HEK293 (cell line): Measurements from ENCODE around the gene PLXND1.

Experiments used
- CTCF ChIA-PET: fragments of 350-600 bp; formaldehyde crosslinking; extraction: SDS; loops from one replicate; lab custom pipeline; 2021; ENCODE audit warnings: antibody characterized with exemption; lab: Yijun Ruan, JAX
- POLR2A ChIA-PET: fragments of 300-600 bp; formaldehyde crosslinking; extraction: SDS; loops from one replicate; lab custom pipeline; 2020; ENCODE audit warnings: antibody characterized with exemption, inconsistent platforms; lab: Yijun Ruan, JAX
- H3K27ac ChIP-seq: fragments of 200-500 bp; sonication (Bioruptor generic); 2 replicates; pipeline ENCODE4 v1.5.1; 2014; ENCODE audit warnings: low read depth, low read length, control low read depth, inconsistent platforms; ENCODE audit errors: extremely low read depth
- H3K36me3 ChIP-seq, 2 experiments: fragments of 200-500 bp in 1 of 2; sonication (Bioruptor generic) in 1 of 2; 1 replicate in 1 of 2; 2 replicates in 1 of 2; pipeline ENCODE4 v1.5.1; 2014 to 2017; ENCODE audit warnings: inconsistent platforms in 2 of 2, low read length in 2 of 2; ENCODE audit not compliant: control insufficient read depth in 2 of 2, insufficient read depth in 1 of 2
- H3K4me1 ChIP-seq: fragments of 200-500 bp; sonication (Bioruptor generic); 2 replicates; pipeline ENCODE4 v1.5.1; 2014; ENCODE audit warnings: mild to moderate bottlenecking, low read length, inconsistent platforms; ENCODE audit not compliant: control insufficient read depth, insufficient read depth
- H3K4me3 ChIP-seq: 2 replicates; pipeline ENCODE4 v1.5.1; 2011; ENCODE audit warnings: low read depth, mild to moderate bottlenecking, control low read depth, low read length, moderate library complexity
- H3K9me3 ChIP-seq: fragments of 200-500 bp; sonication (Bioruptor generic); 2 replicates; pipeline ENCODE4 v1.5.1; 2014; ENCODE audit warnings: low read depth, low read length, inconsistent platforms; ENCODE audit not compliant: control insufficient read depth, insufficient read depth
- GLI2 ChIP-seq: fragments of 450-650 bp; formaldehyde crosslinking; IDR thresholded peaks from 2 replicates; pipeline ENCODE4; 2017; ENCODE audit warnings: missing biosample characterization, missing genetic modification characterization, low read depth, borderline replicate concordance
- HOXD13 ChIP-seq: sonication (generic); formaldehyde crosslinking; IDR thresholded peaks from 2 replicates; pipeline ENCODE4 v1.8.0; 2022; ENCODE audit warnings: missing genetic modification reagents, borderline replicate concordance
- KLF10 ChIP-seq: fragments of 450-650 bp; IDR thresholded peaks from 2 replicates; pipeline ENCODE4 v1.5.1; 2018; ENCODE audit warnings: missing biosample characterization, mild to moderate bottlenecking, missing genetic modification characterization
- MZF1 ChIP-seq: fragments of 450-650 bp; formaldehyde crosslinking; IDR thresholded peaks from 2 replicates; pipeline ENCODE4 v1.5.1; 2017; ENCODE audit warnings: missing biosample characterization, missing genetic modification characterization, borderline replicate concordance
- ZBTB11 ChIP-seq: fragments of 450-650 bp; formaldehyde crosslinking; conservative IDR thresholded peaks from 2 replicates; pipeline ENCODE4 v1.5.1; 2016; ENCODE audit warnings: low read depth, missing biosample characterization, missing genetic modification characterization
- ZBTB6 ChIP-seq: fragments of 450-650 bp; formaldehyde crosslinking; IDR thresholded peaks from 2 replicates; pipeline ENCODE4 v1.5.1; 2017; ENCODE audit warnings: missing biosample characterization, missing genetic modification characterization
- ZFP69B ChIP-seq: fragments of 450-650 bp; formaldehyde crosslinking; IDR thresholded peaks from 2 replicates; pipeline ENCODE4 v1.5.1; 2016; ENCODE audit warnings: missing biosample characterization, missing genetic modification characterization
- ZNF148 ChIP-seq: fragments of 450-650 bp; formaldehyde crosslinking; IDR thresholded peaks from 2 replicates; pipeline ENCODE4 v1.5.0; 2017; ENCODE audit warnings: missing biosample characterization, missing genetic modification characterization, borderline replicate concordance
- ZNF16 ChIP-seq: fragments of 450-650 bp; formaldehyde crosslinking; IDR thresholded peaks from 2 replicates; pipeline ENCODE4 v1.5.1; 2016; ENCODE audit warnings: low read depth, missing biosample characterization, missing genetic modification characterization
- ZNF169 ChIP-seq: fragments of 450-650 bp; formaldehyde crosslinking; IDR thresholded peaks from 2 replicates; pipeline ENCODE4 v1.5.1; 2016; ENCODE audit warnings: missing biosample characterization, missing genetic modification characterization
- ZNF211 ChIP-seq: fragments of 450-650 bp; formaldehyde crosslinking; IDR thresholded peaks from 2 replicates; pipeline ENCODE4 v1.5.1; 2016; ENCODE audit warnings: low read depth, missing biosample characterization, missing genetic modification characterization
- ZNF26 ChIP-seq: fragments of 450-650 bp; formaldehyde crosslinking; IDR thresholded peaks from 2 replicates; pipeline ENCODE4 v1.5.1; 2016; ENCODE audit warnings: missing biosample characterization, missing genetic modification characterization
- ZNF398 ChIP-seq: fragments of 450-650 bp; formaldehyde crosslinking; IDR thresholded peaks from 2 replicates; pipeline ENCODE4 v1.5.1; 2017; ENCODE audit warnings: missing biosample characterization, missing genetic modification characterization
- ZNF571 ChIP-seq: fragments of 450-650 bp; formaldehyde crosslinking; IDR thresholded peaks from 2 replicates; pipeline ENCODE4 v1.5.0; 2017; ENCODE audit warnings: missing biosample characterization, missing genetic modification characterization
- ZNF600 ChIP-seq: fragments of 450-650 bp; formaldehyde crosslinking; IDR thresholded peaks from 2 replicates; pipeline ENCODE4 v1.5.1; 2016; ENCODE audit warnings: missing biosample characterization, missing genetic modification characterization
- ZNF610 ChIP-seq: fragments of 450-650 bp; formaldehyde crosslinking; IDR thresholded peaks from 2 replicates; pipeline ENCODE4 v1.5.1; 2016; ENCODE audit warnings: missing biosample characterization, missing genetic modification characterization, borderline replicate concordance
- ZNF624 ChIP-seq: fragments of 450-650 bp; formaldehyde crosslinking; IDR thresholded peaks from 2 replicates; pipeline ENCODE4 v1.5.1; 2017; ENCODE audit warnings: missing biosample characterization, missing genetic modification characterization
- ZNF776 ChIP-seq: fragments of 450-650 bp; formaldehyde crosslinking; IDR thresholded peaks from 2 replicates; pipeline ENCODE4 v1.5.0; 2017; ENCODE audit warnings: missing biosample characterization, missing genetic modification characterization, borderline replicate concordance
- ZSCAN4 ChIP-seq: fragments of 450-650 bp; formaldehyde crosslinking; IDR thresholded peaks from 2 replicates; pipeline ENCODE4 v1.5.1; 2017; ENCODE audit warnings: missing biosample characterization, missing genetic modification characterization

Gene PLXND1

GRCh38 chr3:129543156-129543790, 63.2 kb downstream of the PLXND1 start, which contains the start of gene H1-8:
H1-8 (plus strand) TSS chr3:129543175; CDS start chr3:129543219, 44 bp downstream.
- no peak for TF ChIP-seq HOXD13 (CRISPR knock-in tag)
- TF ChIP-seq ZNF211 (tag by site-specific recombination), result no peak
- TF ChIP-seq ZNF600 (tag by site-specific recombination), result no peak
- no peak for TF ChIP-seq ZNF571 (tag by site-specific recombination)
- no peak for TF ChIP-seq ZNF624
- no peak for TF ChIP-seq ZFP69B (tag by site-specific recombination)
- no peak for TF ChIP-seq ZBTB11 (tag by site-specific recombination)
- no peak for TF ChIP-seq ZNF148 (tag by site-specific recombination)
- TF ChIP-seq GLI2 (tag by site-specific recombination), result no peak
- TF ChIP-seq MZF1 (tag by site-specific recombination), result no peak
- no peak for TF ChIP-seq ZNF776
- no peak for TF ChIP-seq ZNF26
- TF ChIP-seq ZBTB6 (tag by site-specific recombination), result no peak
- no peak for TF ChIP-seq ZNF610 (tag by site-specific recombination)
- no peak for TF ChIP-seq ZSCAN4
- no peak for TF ChIP-seq ZNF16 (tag by site-specific recombination)
- TF ChIP-seq ZNF169 (tag by site-specific recombination), result no peak
- TF ChIP-seq KLF10 (tag by site-specific recombination), result no peak
- TF ChIP-seq ZNF398 (tag by site-specific recombination), result no peak
- CTCF ChIA-PET, result no interaction called here

More at GRCh38 chr3:129543156-129543790, 63.2 kb downstream of the PLXND1 start, which contains the start of gene H1-8:
- Histone ChIP-seq H3K4me1 (no peaks in the 10 kb centered on the region), H3K27ac (no peak within 1 kb of the TSS), H3K4me3 (no peak within 1 kb of the TSS), H3K36me3 (no peaks in the 10 kb centered on the region), H3K9me3 (no peaks in the 10 kb centered on the region)
- POLR2A ChIA-PET, result no interaction called here
